Measurements from ENCODE around the gene TTC28.

DNA sequence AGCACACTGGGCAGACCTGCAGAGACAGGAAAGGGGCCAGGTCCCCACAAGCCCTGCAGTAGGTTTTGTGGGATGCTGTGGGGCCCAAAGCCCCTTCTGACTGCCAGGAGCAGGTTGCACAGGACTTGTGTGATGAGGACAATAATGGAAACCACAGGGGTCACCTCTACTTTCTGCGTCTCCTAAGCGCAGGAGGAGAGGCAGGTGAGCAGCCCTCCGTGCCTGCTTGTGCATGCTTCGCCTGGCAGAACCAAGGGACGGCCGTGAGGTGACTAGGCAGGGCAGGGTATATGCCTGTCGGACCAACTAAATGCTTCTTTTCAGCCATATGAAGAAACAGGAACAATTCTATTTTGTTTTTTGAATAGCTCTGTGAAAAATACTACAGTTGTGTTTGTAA is 682.7 kb downstream of the TTC28 start:
- TF ChIP-seq, protein P1, sequence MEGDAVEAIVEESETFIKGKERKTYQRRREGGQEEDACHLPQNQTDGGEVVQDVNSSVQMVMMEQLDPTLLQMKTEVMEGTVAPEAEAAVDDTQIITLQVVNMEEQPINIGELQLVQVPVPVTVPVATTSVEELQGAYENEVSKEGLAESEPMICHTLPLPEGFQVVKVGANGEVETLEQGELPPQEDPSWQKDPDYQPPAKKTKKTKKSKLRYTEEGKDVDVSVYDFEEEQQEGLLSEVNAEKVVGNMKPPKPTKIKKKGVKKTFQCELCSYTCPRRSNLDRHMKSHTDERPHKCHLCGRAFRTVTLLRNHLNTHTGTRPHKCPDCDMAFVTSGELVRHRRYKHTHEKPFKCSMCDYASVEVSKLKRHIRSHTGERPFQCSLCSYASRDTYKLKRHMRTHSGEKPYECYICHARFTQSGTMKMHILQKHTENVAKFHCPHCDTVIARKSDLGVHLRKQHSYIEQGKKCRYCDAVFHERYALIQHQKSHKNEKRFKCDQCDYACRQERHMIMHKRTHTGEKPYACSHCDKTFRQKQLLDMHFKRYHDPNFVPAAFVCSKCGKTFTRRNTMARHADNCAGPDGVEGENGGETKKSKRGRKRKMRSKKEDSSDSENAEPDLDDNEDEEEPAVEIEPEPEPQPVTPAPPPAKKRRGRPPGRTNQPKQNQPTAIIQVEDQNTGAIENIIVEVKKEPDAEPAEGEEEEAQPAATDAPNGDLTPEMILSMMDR (IDR thresholded peaks at IDR 0.05) = no peak
- no peak for TF ChIP-seq EZH2 (IDR thresholded peaks at IDR 0.05)
